Nephron (organoid): ENCODE data around the gene ABCC1.
A peak's percentile ranks its signal among the peaks of the same experiment; 100 is the strongest.

Experiments used
- H3K27ac Mint-ChIP-seq, 3 experiments: 2 replicates each; pipeline ENCODE4 v1.8.0; 2020; ENCODE audit warnings: mixed read lengths in 3 of 3, mild to moderate bottlenecking in 2 of 3, moderate library complexity in 1 of 3
- H3K27me3 Mint-ChIP-seq: 2 replicates; pipeline ENCODE4 v1.8.0; 2021; ENCODE audit warnings: low read depth, mild to moderate bottlenecking, moderate library complexity, mixed read lengths
- H3K36me3 Mint-ChIP-seq: 2 replicates; pipeline ENCODE4 v1.8.0; 2020; ENCODE audit warnings: low read depth, mixed read lengths
- H3K4me1 Mint-ChIP-seq: 2 replicates; pipeline ENCODE4 v1.8.0; 2020; ENCODE audit warnings: mixed read lengths
- H3K4me3 Mint-ChIP-seq, 3 experiments: 2 replicates each; pipeline ENCODE4 v1.8.0; 2020; ENCODE audit warnings: mild to moderate bottlenecking in 3 of 3, mixed read lengths in 3 of 3, moderate library complexity in 2 of 3
- H3K9me3 Mint-ChIP-seq: 2 replicates; pipeline ENCODE4 v1.8.0; 2020; ENCODE audit warnings: mixed read lengths
- TF ChIP-seq, protein P1 (sequence below), 3 experiments: fragments of 200-600 bp; sonication (generic); IDR thresholded peaks; one replicate each; pipeline ENCODE4 v1.5.0; 2021; ENCODE audit warnings: antibody characterized with exemption in 3 of 3; ENCODE audit not compliant: unreplicated experiment in 3 of 3

Gene ABCC1

GRCh38 chr16:16045296-16045695 lies 95.9 kb downstream of the ABCC1 start:
- Mint-ChIP-seq H3K27me3 (peaks cover 3% of the 10 kb centered on the region), H3K36me3 (peaks cover 50% of the 10 kb centered on the region), H3K27ac (no peak overlapping the region), H3K9me3 (no peaks in the 10 kb centered on the region), H3K4me3 (no peak overlapping the region), H3K4me1 (no peaks in the 10 kb centered on the region)
- TF ChIP-seq, protein P1, sequence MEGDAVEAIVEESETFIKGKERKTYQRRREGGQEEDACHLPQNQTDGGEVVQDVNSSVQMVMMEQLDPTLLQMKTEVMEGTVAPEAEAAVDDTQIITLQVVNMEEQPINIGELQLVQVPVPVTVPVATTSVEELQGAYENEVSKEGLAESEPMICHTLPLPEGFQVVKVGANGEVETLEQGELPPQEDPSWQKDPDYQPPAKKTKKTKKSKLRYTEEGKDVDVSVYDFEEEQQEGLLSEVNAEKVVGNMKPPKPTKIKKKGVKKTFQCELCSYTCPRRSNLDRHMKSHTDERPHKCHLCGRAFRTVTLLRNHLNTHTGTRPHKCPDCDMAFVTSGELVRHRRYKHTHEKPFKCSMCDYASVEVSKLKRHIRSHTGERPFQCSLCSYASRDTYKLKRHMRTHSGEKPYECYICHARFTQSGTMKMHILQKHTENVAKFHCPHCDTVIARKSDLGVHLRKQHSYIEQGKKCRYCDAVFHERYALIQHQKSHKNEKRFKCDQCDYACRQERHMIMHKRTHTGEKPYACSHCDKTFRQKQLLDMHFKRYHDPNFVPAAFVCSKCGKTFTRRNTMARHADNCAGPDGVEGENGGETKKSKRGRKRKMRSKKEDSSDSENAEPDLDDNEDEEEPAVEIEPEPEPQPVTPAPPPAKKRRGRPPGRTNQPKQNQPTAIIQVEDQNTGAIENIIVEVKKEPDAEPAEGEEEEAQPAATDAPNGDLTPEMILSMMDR (IDR thresholded peaks at IDR 0.05; ENCODE audit: unreplicated experiment in 3 of 3): no peak

GRCh38 chr16:16045879-16046278 lies 96.5 kb downstream of the ABCC1 start:
- Mint-ChIP-seq H3K27ac (peak overlapping the region in 1 of 3 experiments; percentile 8), H3K4me3 (no peak overlapping the region), H3K36me3 (peaks cover 51% of the 10 kb centered on the region), H3K4me1 (no peaks in the 10 kb centered on the region), H3K27me3 (peaks cover 3% of the 10 kb centered on the region), H3K9me3 (no peaks in the 10 kb centered on the region)
- TF ChIP-seq, protein P1 (IDR thresholded peaks at IDR 0.05; ENCODE audit: unreplicated experiment in 3 of 3): no peak

- Mint-ChIP-seq H3K9me3 (no peaks in the 10 kb centered on the region), H3K27me3 (peaks cover 3% of the 10 kb centered on the region), H3K4me1 (no peaks in the 10 kb centered on the region), H3K27ac (no peak overlapping the region), H3K36me3 (peaks cover 55% of the 10 kb centered on the region), H3K4me3 (no peak overlapping the region)
- TF ChIP-seq, protein P1 (IDR thresholded peaks at IDR 0.05; ENCODE audit: unreplicated experiment in 3 of 3): no peak
These were observed 98.3 kb downstream of the ABCC1 start for GRCh38 chr16:16047761-16048160.

- peaks cover 3% of the 10 kb centered on the region for H3K27me3 Mint-ChIP-seq
- no peaks in the 10 kb centered on the region for H3K4me1 Mint-ChIP-seq
- no peaks in the 10 kb centered on the region for H3K9me3 Mint-ChIP-seq
- H3K36me3 Mint-ChIP-seq: peaks cover 57% of the 10 kb centered on the region
- no peak overlapping the region for H3K4me3 Mint-ChIP-seq
- TF ChIP-seq, protein P1 (IDR thresholded peaks at IDR 0.05; ENCODE audit: unreplicated experiment in 3 of 3): no peak
- H3K27ac Mint-ChIP-seq: no peak overlapping the region
These were observed 99.6 kb downstream of the ABCC1 start for GRCh38 chr16:16048904-16049582.

- no peaks in the 10 kb centered on the region for H3K9me3 Mint-ChIP-seq
- no peaks in the 10 kb centered on the region for H3K27me3 Mint-ChIP-seq
- H3K4me1 Mint-ChIP-seq: no peaks in the 10 kb centered on the region
- no peak overlapping the region for H3K4me3 Mint-ChIP-seq
- H3K27ac Mint-ChIP-seq: no peak overlapping the region
- H3K36me3 Mint-ChIP-seq: peaks cover 56% of the 10 kb centered on the region
- TF ChIP-seq, protein P1 (IDR thresholded peaks at IDR 0.05; ENCODE audit: unreplicated experiment in 3 of 3): no peak
These were observed 100.7 kb downstream of the ABCC1 start for GRCh38 chr16:16050106-16050505.

DNA sequence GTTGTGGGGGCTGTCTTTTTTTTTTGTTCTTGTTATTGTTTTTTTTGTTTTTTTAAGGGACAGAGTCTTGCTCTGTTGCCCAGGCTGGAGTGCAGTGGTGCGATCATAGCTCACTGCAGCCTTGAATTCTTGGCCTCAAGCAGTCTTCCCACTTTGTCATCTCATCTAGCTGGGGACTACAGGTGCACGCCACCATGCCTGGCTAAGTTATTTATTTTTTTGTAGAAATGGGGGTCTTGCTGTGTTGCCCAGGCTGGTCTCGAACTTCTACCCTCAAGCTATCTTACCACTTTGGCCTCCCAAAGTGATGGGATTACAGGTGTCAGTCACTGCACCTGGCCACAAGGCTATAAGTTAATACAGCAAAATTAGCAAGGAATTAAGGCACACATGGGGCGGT lies 101.7 kb downstream of the ABCC1 start:
- Mint-ChIP-seq H3K36me3 (peaks cover 55% of the 10 kb centered on the region), H3K27me3 (no peaks in the 10 kb centered on the region), H3K27ac (no peak overlapping the region), H3K4me1 (no peaks in the 10 kb centered on the region), H3K9me3 (no peaks in the 10 kb centered on the region), H3K4me3 (no peak overlapping the region)
- TF ChIP-seq, protein P1 (IDR thresholded peaks at IDR 0.05; ENCODE audit: unreplicated experiment in 3 of 3): no peak
